Skin of body (tissue), 2 donors: ENCODE data around the gene SIAH3. TPM values are rescaled to one million over a fixed set of nuclear protein-coding genes. Genes with fewer than 3 reads are reported as not detected.

Experiments
- DNase-seq: peaks from one replicate; lab custom pipeline; 2025; lab: John Stamatoyannopoulos, UW
- total RNA-seq: library from RNA; depleted of rRNA; stranded (reverse); fragments of >200 nt; gene quantifications from one replicate; pipeline ENCODE4 v1.2.3, GENCODE V29; 2014

SIAH3 gene
- total RNA-seq, 1 donor from 2014 or later = 0.20 TPM

- DNase-seq = no peak
These were observed 12.4 kb upstream of the SIAH3 start for GRCh38 chr13:45863709-45864590.

GRCh38 chr13:45861322-45861721, 9.8 kb upstream of the SIAH3 start:
- no peak for DNase-seq

GRCh38 chr13:45860240-45860639, 8.7 kb upstream of the SIAH3 start:
- DNase-seq = no peak

DNA sequence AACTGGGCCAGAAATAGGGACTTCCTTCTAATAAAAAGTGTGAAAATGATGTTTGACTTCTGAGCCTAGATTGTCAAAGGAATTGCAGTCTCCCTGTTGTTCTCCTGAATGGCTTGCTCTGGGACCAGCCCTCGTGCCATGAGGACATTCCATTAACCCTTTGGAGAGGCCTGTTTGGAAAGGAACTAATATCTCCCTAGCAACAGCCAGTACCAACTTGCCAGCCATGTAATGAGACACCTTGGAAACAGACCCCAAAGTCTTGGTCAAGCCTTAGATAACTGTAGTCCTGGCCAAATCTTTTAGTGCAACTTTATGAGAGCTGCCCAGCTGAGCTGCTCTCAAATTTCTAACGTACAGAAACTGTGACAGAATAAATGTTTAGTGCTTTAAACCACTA, 8.2 kb upstream of the SIAH3 start:
- no peak for DNase-seq

- DNase-seq = no peak
These were observed 941 bp upstream of the SIAH3 start for GRCh38 chr13:45852494-45852893.

DNA sequence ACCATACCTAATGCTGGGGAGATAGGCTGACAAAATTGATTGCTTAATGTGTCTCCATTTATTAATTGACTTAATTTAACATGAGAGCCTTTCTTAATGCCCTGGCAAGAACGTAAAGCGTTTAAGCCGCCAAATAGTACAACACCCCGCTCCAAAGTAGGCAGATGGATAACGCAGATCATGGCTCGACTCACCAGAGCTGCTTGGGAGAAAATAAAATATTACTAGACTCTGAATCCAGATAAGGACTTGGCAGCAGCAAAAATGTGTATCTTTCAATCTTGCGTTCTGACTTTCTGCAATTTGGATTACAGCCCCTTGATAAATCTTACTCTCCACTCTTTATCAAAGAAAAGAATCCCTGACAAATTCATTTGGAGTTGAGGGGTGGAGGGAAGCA, 403 bp upstream of the SIAH3 start:
- DNase-seq = no peak

GRCh38 chr13:45850027-45850613, 1.4 kb downstream of the SIAH3 start:
- DNase-seq = no peak

GRCh38 chr13:45849408-45849807, 2.1 kb downstream of the SIAH3 start:
- no peak for DNase-seq

GRCh38 chr13:45847554-45848224, 3.9 kb downstream of the SIAH3 start:
- no peak for DNase-seq

DNA sequence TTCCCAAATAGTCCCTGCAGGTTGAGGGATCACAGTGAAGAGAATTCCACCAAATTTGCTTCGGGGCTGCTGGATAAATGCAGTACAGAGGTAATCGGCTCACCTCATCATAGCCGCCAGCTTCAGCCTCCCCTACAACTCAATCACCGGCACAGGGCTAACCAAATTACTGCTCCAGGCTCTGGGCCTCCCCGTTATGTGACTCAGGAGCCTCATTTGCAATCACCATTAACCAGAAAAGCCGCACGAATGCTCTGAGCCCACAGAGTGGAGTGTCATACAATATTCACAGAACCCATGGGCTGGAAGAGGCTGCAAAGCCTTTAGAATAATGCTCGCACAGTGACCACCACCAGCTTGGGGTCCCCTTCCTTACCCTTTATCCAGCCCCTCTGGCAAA, 4.9 kb downstream of the SIAH3 start:
- no peak for DNase-seq

DNA sequence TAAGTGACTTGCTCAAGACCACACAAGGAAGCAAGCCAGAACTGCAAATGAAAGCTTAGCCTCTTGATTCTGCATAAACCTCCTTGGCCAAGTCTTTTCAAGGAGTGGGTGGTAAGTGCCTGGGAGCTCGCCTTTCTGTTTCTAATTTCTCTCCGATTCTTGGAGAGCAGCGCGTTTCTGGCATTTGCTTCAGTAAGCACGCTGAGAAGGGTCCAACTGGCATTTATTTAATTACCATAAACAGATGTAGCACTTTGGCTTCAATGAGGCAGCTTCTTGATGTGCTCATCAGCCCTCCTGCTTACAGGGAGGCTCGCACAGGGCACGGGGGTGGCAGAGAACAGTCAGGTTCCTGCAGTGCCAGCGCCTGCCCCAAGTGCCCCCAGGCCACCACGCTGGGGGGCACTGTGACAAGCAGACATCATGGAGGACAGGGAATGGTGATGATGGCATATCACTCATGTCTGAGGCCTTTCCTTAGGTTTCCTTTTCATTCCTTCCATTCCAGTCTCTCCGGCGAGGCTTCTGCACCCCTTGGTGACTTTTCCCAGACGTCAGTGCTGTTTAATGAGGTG, 13.3 kb downstream of the SIAH3 start:
- DNase-seq = peak; percentile 71

- DNase-seq = no peak
These were observed 14.4 kb downstream of the SIAH3 start for GRCh38 chr13:45837111-45837510.

- DNase-seq = no peak
These were observed 17.1 kb downstream of the SIAH3 start for GRCh38 chr13:45834411-45834994.

DNA sequence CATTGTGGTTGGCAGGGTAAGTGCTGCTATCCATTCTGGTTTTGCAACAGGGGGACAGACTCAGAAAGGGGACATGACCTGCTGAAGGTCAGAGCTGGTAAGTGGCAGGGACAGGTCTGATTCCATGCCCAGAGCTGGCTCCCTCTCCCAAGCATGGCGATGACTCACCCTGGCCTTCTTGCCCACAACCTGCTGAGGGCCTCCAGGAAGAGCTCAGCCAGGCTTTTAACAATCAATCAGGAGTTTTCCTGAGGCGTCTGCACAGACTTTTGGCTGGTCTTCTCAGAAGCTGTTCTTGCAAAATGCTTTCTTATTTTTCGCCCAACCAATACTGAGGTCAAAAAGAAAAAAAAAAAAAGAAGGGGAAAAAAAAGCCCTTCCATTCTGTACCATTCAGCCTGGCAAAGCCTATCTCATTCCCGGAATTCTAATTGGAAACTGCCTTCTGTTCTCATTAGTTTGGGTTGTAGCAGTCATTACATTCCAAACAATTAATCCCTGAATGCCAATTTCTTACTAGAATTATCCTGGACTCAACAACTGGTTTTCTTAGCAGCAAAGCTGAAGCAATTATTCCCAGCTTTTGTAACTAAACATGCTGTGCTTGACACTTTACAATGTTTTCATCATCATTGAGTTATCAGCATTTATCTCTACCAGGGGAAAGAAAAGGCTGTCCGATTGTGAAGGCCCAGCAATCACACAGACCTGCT, 17.7 kb downstream of the SIAH3 start:
- DNase-seq = peak; percentile 6

DNA sequence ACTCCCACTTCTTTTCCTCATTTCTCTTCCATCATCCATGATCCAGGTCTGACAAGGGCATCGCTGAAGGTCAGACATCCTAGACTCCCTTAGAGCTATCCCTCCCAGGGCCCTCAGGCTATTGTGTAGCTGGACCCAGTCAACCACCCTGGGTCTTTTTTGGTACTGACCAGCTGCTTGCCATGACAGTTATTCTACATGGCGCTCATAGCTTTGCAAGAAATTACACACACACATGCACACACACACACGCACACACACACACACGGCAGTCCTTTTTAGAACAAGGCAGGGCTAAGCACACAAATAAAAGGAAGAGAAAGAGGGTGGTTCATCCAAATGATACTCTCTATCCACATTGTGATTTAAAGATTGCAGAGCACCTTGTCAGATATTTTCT, 18.3 kb downstream of the SIAH3 start:
- DNase-seq = no peak

- no peak for DNase-seq
These were observed 19.7 kb downstream of the SIAH3 start for GRCh38 chr13:45831851-45832250.

DNA sequence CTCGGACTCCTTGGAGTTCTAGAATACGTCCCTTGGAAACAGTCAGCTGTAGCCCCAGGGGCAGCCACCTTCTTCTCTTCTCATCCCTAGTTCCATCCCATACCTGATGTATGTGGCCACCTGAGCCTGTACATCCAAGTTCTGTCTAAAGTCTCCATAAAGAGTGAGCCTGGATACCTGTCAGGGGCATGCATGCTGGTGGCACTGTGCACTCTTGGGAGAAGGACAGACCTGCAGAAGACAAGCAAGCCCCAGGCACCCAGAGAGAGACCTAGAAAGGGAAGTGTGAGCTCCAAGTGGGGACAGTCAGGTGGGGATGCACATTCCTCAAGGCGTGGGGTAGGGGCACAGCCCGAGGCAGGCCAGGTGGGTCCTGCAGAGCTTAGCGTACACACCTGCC, 21.4 kb downstream of the SIAH3 start:
- no peak for DNase-seq

- DNase-seq = no peak
These were observed 23.1 kb downstream of the SIAH3 start for GRCh38 chr13:45828256-45828968.

DNA sequence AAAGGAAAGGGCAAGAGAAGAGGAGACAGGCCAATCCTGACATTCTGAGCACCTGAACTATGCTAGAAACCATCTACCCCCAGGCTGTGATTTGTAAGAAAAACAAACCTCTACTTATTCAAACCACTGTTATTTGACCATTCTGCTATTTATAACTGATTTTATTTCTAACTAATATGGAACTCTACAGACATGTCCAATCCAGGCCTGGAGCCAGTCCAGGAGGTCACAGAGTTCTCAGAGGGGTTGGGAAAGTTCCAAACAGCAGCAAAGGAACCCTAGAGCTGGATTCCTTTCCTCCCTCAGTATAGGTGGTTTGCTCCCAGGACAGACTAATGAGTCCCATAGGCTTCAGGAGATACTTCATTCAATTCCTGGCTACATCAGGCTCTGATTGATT, 24.2 kb downstream of the SIAH3 start:
- no peak for DNase-seq

DNA sequence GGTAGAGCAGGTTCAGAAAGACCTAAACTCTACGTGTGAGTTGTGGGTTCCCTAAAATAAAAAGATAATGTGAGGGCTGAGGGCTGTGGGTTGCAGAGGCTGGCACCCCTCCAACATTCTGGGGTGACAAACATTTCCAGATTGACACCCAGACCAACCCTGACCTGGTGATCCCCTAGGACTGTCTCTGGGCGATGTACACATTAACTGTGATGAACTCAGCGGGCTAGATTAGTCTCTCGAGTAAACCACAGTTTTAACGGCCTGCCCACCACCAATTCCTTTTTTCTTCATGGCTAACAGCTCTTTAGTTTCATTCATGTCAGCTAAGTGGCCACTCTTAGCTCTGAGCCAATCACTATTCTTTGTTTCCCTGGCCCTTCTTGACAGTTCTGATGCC, 24.8 kb downstream of the SIAH3 start:
- no peak for DNase-seq

DNA sequence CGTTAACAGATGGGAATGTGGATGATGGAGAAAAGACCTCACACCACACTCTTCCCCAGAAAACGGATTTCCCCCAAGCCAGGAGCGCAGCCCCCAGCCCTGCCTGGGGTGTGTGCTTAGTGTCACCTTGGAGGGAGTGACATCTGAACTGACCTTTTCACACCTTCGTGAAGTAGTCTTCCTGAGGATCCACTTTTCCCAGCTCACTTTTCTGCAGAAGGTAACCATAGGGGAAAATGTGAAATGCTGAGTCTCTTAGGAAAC, 26.2 kb downstream of the SIAH3 start:
- no peak for DNase-seq
